H54 (cell line): ENCODE data around the gene UBIAD1.

Source experiments
- DNase-seq: peaks from one replicate; pipeline ENCODE4 v3.0.0; 2011; ENCODE audit warnings: low spot score, mixed read lengths; ENCODE audit not compliant: insufficient read length
- FAIRE-seq: peaks from 3 replicates; lab custom pipeline; 2011; peaks lifted over from hg19 to GRCh38; lab: Jason Lieb, UNC
- POLR2A ChIP-seq: IDR thresholded peaks from 2 replicates; pipeline ENCODE4 v1.6.1; 2011; ENCODE audit warnings: low read depth, mild to moderate bottlenecking, low read length

Gene UBIAD1, protein sequence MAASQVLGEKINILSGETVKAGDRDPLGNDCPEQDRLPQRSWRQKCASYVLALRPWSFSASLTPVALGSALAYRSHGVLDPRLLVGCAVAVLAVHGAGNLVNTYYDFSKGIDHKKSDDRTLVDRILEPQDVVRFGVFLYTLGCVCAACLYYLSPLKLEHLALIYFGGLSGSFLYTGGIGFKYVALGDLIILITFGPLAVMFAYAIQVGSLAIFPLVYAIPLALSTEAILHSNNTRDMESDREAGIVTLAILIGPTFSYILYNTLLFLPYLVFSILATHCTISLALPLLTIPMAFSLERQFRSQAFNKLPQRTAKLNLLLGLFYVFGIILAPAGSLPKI

DNA sequence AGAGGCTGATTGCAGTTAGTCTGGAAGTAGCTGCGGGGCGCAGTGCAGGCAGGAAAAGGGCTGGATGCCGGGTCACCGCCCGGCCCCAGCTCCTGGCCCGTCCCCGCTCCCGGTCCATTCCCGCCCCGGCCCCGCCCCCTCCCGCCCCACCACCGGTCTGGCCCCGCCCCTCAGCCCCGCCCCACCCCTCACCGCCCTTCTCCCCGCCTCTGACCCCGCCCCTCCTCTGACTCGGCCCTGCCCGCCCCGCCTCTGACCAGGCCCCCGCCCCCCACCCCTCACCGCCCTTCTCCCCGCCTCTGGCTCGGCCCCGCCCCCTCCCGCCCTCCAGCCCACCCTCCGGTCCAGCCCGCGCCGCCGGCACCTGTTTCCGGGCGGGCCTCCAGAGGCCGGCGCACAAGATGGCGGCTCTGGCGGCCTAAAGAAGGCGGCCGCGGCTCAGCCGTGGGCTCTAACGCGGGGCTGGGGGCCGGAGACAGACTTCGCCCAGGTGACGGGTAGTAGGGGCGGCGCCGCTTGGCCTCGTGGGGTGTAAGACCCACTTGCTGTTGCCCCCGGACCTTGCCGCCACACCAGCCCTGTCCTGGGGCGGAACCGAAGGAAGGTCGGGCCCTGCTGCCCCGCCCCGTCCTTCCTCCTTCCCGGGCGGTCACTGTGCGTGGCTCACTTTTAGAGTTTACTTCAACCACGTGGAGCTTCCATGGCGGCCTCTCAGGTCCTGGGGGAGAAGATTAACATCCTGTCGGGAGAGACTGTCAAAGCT lies at the start of gene UBIAD1:
UBIAD1 (plus strand) TSS at position 367 of the 763 bp plus-strand sequence; CDS start at position 701, 334 bp downstream.
- DNase-seq (no peak), FAIRE-seq (no peak)
- peak; percentile 48; the same call in 1 of the 2 replicates for TF ChIP-seq POLR2A

GRCh38 chr1:11227106-11228077 lies 45.6 kb upstream of the UBIAD1 start:
- DNase-seq, result no peak
- no peak for TF ChIP-seq POLR2A
- FAIRE-seq, result no peak

GRCh38 chr1:11229203-11229602 lies 43.8 kb upstream of the UBIAD1 start:
- TF ChIP-seq POLR2A, result no peak
- FAIRE-seq (no peak), DNase-seq (no peak)

GRCh38 chr1:11233208-11233607 lies 39.8 kb upstream of the UBIAD1 start:
- DNase-seq (no peak), FAIRE-seq (no peak)
- no peak for TF ChIP-seq POLR2A

DNA sequence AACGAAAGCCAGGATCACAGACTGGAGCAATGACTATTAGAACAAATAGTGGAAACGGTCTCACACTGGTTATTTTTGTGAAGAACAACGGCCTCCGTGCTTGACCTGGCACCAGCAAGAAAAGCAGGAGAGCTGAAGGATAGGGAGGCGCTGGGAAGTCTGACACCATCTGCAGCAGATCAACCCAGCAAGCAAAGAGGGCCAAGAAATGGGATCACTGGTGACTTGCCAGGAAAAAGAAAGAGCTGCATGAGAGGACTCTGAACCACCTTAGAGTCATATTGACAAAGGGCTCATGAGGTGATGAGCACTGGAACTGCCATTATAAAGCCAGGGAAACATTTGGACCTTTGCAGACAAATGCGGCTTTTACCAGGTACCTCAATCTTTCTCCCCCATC lies 35.6 kb upstream of the UBIAD1 start:
- FAIRE-seq, result no peak
- DNase-seq, result no peak
- TF ChIP-seq POLR2A, result no peak

DNA sequence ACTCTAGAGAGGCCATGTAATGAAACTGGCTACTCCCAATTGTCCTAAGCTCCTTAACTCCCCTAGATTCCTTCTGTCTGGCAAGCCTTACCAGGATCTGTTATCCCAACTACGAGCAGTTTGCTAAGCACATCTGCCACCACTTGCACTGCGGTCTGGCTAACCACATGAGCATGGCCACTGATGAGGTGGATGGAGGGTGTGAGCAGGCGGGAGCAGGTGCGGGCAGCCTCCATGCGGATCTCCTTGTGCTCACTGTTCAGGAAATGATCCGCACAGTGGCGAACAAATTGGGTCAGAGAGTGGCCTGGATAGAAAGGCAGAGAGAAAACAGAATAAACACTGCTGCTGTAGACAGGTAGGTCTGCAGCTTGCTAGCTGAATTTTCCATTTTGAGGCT lies 34.7 kb upstream of the UBIAD1 start:
- TF ChIP-seq POLR2A, result no peak
- no peak for DNase-seq
- no peak for FAIRE-seq

GRCh38 chr1:11245248-11245647 lies 27.8 kb upstream of the UBIAD1 start:
- DNase-seq (no peak), FAIRE-seq (no peak)
- no peak for TF ChIP-seq POLR2A

DNA sequence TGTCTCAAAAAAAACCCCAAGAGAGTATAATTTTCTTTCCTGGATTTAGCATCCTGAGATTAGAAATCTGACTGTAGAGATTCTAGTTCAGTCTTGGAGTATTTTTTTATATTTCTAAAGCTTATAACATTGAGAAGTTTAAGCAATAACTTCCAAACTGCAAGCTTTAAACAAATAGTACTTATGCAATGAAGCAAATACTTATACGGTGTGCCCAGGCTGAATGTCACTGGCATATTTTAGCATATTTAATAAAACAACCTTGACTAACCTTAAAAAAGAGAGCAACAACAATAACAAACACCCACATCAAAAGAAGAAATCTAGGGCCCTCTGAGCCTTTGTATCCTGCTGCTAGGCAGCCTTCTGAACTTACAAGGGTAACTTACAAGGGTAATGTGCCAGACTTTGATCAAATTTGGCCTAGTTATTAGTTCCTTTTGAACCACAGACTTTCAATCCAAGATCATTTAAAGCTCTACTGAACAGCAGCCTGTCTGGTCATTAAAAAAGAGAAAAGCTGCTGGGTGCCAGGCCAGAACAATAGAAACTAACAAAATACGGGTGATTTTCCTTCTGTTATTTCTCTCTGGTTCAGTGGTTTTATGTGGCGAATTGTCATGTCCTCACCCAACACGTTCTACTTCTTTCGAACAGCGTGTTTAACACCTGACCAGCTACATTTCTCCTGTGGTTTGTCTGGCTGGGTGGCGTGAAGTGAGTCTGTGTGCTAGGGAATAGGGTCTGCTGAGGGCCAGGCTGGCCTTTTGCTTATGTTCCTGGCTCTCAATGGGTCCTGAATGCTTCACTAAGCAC lies 26.9 kb upstream of the UBIAD1 start:
- FAIRE-seq (no peak), DNase-seq (no peak)
- TF ChIP-seq POLR2A, result no peak

DNA sequence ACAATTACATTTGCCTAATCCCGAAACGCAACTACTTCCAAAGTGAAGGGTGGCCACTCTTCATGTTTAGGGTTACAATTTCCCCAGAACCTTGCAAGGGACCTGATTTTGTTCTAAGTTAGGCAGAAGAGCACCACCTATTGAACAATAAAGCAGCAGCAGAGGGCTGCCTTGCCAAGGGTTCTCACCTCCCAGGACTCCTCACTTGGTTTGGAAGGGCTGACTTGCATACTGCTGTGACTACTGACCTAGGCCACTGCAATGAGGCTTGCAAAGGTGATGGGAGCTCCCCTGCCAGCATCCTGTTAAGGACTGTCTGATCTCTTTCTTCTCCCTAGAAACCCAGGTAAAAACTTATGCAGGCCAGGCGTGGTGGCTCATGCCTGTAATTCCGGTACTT lies 24.8 kb upstream of the UBIAD1 start:
- FAIRE-seq (no peak), DNase-seq (no peak)
- TF ChIP-seq POLR2A, result no peak

- TF ChIP-seq POLR2A, result no peak
- FAIRE-seq, result no peak
- no peak for DNase-seq
Measured at GRCh38 chr1:11252538-11252937, 20.5 kb upstream of the UBIAD1 start.

- no peak for TF ChIP-seq POLR2A
- DNase-seq (no peak), FAIRE-seq (no peak)
Measured at GRCh38 chr1:11253226-11253625, 19.8 kb upstream of the UBIAD1 start.

DNA sequence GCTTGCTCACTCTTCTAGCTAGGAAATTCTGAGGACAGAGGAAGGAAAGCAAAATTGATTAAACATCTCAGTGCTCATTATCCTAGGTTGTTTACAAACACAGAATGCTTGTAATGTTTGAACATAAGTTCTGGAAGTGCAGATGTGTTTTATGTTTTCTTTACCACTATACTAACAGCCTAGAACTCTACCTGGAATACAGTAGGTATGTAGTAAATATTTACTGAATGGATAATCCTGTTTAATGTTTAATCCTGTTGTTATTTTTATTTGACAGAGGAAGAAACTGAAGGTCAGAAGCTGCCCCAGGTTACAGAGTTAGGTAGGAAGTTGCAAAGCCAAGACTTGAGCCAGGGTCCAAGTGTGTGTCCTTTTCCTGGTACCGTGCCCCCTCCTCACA lies 16.7 kb upstream of the UBIAD1 start:
- no peak for DNase-seq
- no peak for FAIRE-seq
- TF ChIP-seq POLR2A, result no peak

GRCh38 chr1:11262171-11263049 lies 10.6 kb upstream of the UBIAD1 start, which contains the start of gene MTOR:
TSS of gene MTOR (minus strand) at chr1:11262551. CDS start at chr1:11259409, 3,142 bp downstream.
- peak; percentile 94 for DNase-seq
- FAIRE-seq, result peak; percentile 96
- TF ChIP-seq POLR2A, result peak; percentile 59
